GM21529 (cell line): ENCODE measurements around the gene METTL25B.

Source experiments
- ATAC-seq: cut with Tn5 transposase; IDR thresholded peaks from one replicate; pipeline ENCODE4 v1.9.1; 2021; ENCODE audit not compliant: unreplicated experiment

METTL25B gene

GRCh38 chr1:156725683-156726280, 2.5 kb upstream of the METTL25B start:
- ATAC-seq: peak; percentile 35

GRCh38 chr1:156726549-156727226, 1.6 kb upstream of the METTL25B start:
- no peak for ATAC-seq

- ATAC-seq: no peak
Observed at GRCh38 chr1:156727492-156727891, 777 bp upstream of the METTL25B start.

GRCh38 chr1:156728599-156729462, 562 bp downstream of the METTL25B start, which contains the start of gene ISG20L2:
Gene ISG20L2, minus strand, starts transcription at chr1:156728766. Its CDS starts 1,114 bp downstream, at chr1:156727652.
- ATAC-seq: peak; percentile 84

- ATAC-seq: no peak
Observed at GRCh38 chr1:156733989-156734584, 5.8 kb downstream of the METTL25B start.

- ATAC-seq: no peak
Observed at GRCh38 chr1:156738407-156738806, 10.1 kb downstream of the METTL25B start.

GRCh38 chr1:156738916-156739315, 10.6 kb downstream of the METTL25B start:
- no peak for ATAC-seq

- no peak for ATAC-seq
Observed at GRCh38 chr1:156740237-156740740, 12.0 kb downstream of the METTL25B start.

- peak; percentile 79 for ATAC-seq
Observed at GRCh38 chr1:156740741-156741480, 12.6 kb downstream of the METTL25B start, which contains the start of gene MRPL24. Gene MRPL24, minus strand, starts transcription at chr1:156741088. Its CDS starts 2,384 bp downstream, at chr1:156738704.

- peak; percentile 5 for ATAC-seq
Observed at GRCh38 chr1:156741481-156741983, 13.3 kb downstream of the METTL25B start.

GRCh38 chr1:156742017-156742416, 13.7 kb downstream of the METTL25B start:
- ATAC-seq: no peak

- no peak for ATAC-seq
Observed at GRCh38 chr1:156742801-156743200, 14.5 kb downstream of the METTL25B start.

GRCh38 chr1:156743367-156744302, 15.4 kb downstream of the METTL25B start:
- ATAC-seq: no peak

GRCh38 chr1:156744344-156744743, 16.1 kb downstream of the METTL25B start:
- no peak for ATAC-seq

- ATAC-seq: no peak
Observed at GRCh38 chr1:156744786-156745419, 16.6 kb downstream of the METTL25B start.

- ATAC-seq: no peak
Observed at GRCh38 chr1:156745881-156746280, 17.6 kb downstream of the METTL25B start.

GRCh38 chr1:156746406-156746727, 18.1 kb downstream of the METTL25B start:
- ATAC-seq: no peak

GRCh38 chr1:156746728-156747631, 18.7 kb downstream of the METTL25B start:
- ATAC-seq: no peak
